BLaER1 treated with 17β-estradiol and CSF1 and Interleukin-3, amounts not matched to agents 10 nM and 100 nM (cell line): ENCODE measurements around the gene KIF1B.

ENCODE experiments used
- H3K27ac ChIP-seq, 11 experiments: shearing (Covaris generic); formaldehyde crosslinking; 2 replicates each; pipeline ENCODE4 v1.8.1; 2022
- H3K27me3 ChIP-seq, 11 experiments: shearing (Covaris generic); formaldehyde crosslinking; 2 replicates each; pipeline ENCODE4 v1.8.1; 2022
- H3K36me3 ChIP-seq, 11 experiments: shearing (Covaris generic); formaldehyde crosslinking; 2 replicates each; pipeline ENCODE4 v1.8.1; 2022
- H3K4me1 ChIP-seq, 10 experiments: shearing (Covaris generic); formaldehyde crosslinking; 2 replicates each; pipeline ENCODE4 v1.8.1; 2022
- H3K4me2 ChIP-seq, 11 experiments: shearing (Covaris generic); formaldehyde crosslinking; 2 replicates each; pipeline ENCODE4 v1.8.1; 2022
- H3K4me3 ChIP-seq, 10 experiments: shearing (Covaris generic); formaldehyde crosslinking; 2 replicates each; pipeline ENCODE4 v1.8.1; 2022
- H3K9ac ChIP-seq, 11 experiments: shearing (Covaris generic); formaldehyde crosslinking; 2 replicates each; pipeline ENCODE4 v1.8.1; 2022
- H3K9me3 ChIP-seq, 11 experiments: shearing (Covaris generic); formaldehyde crosslinking; replicated peaks in 1 of 11; 2 replicates each; pipeline ENCODE4 v1.8.1; 2022
- H4K20me1 ChIP-seq, 11 experiments: shearing (Covaris generic); formaldehyde crosslinking; 2 replicates each; pipeline ENCODE4 v1.8.1; 2022
- Cebpa-rat ChIP-seq, 11 experiments: shearing (Covaris generic); IDR thresholded peaks; 2 replicates each; pipeline ENCODE4 v1.8.1; 2022

Gene KIF1B, protein sequence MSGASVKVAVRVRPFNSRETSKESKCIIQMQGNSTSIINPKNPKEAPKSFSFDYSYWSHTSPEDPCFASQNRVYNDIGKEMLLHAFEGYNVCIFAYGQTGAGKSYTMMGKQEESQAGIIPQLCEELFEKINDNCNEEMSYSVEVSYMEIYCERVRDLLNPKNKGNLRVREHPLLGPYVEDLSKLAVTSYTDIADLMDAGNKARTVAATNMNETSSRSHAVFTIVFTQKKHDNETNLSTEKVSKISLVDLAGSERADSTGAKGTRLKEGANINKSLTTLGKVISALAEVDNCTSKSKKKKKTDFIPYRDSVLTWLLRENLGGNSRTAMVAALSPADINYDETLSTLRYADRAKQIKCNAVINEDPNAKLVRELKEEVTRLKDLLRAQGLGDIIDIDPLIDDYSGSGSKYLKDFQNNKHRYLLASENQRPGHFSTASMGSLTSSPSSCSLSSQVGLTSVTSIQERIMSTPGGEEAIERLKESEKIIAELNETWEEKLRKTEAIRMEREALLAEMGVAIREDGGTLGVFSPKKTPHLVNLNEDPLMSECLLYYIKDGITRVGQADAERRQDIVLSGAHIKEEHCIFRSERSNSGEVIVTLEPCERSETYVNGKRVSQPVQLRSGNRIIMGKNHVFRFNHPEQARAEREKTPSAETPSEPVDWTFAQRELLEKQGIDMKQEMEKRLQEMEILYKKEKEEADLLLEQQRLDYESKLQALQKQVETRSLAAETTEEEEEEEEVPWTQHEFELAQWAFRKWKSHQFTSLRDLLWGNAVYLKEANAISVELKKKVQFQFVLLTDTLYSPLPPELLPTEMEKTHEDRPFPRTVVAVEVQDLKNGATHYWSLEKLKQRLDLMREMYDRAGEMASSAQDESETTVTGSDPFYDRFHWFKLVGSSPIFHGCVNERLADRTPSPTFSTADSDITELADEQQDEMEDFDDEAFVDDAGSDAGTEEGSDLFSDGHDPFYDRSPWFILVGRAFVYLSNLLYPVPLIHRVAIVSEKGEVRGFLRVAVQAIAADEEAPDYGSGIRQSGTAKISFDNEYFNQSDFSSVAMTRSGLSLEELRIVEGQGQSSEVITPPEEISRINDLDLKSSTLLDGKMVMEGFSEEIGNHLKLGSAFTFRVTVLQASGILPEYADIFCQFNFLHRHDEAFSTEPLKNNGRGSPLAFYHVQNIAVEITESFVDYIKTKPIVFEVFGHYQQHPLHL (N-terminal part only)

DNA sequence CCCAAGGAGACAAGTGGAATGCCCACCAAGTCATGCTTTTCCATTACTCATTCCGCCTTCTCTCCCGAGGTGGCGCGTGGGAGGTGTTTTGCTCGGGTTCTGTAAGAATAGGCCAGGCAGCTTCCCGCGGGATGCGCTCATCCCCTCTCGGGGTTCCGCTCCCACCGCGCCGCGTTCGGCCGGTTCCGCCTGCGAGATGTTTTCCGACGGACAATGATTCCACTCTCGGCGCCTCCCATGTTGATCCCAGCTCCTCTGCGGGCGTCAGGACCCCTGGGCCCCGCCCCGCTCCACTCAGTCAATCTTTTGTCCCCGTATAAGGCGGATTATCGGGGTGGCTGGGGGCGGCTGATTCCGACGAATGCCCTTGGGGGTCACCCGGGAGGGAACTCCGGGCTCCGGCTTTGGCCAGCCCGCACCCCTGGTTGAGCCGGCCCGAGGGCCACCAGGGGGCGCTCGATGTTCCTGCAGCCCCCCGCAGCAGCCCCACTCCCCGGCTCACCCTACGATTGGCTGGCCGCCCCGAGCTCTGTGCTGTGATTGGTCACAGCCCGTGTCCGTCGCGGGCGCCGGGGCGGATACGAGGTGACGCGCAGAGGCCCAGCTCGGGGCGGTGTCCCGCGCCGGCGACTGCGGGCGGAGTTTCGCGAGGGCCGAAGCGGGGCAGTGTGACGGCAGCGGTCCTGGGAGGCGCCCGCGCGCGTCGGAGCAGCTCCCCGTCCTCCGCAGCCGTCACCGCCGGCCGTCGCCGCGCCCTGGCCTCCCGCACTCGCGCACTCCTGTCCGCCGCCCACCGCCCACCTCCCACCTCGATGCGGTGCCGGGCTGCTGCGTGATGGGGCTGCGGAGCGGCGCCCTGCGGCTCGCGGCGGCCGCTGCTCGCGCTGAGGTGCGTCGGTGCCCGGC is at the start of gene KIF1B:
TSS of gene KIF1B (plus strand) at position 666 of the 906 bp plus-strand sequence. CDS start 21,759 bp downstream, outside the sequence.
- H3K9me3 ChIP-seq = no peaks in the 10 kb centered on the region
- peak within 1 kb of the TSS; percentile 89 to 99 (median 92) for H3K9ac ChIP-seq
- peak within 1 kb of the TSS; percentile 81 to 96 (median 86) for H3K27ac ChIP-seq
- no peaks in the 10 kb centered on the region for H3K36me3 ChIP-seq
- peaks cover 15 to 39% (median 30%) of the 10 kb centered on the region in 10 experiments for H3K4me1 ChIP-seq
- H3K4me2 ChIP-seq = peak within 1 kb of the TSS; percentile 76 to 100 (median 94)
- peak within 1 kb of the TSS; percentile 91 to 99 (median 98) for H3K4me3 ChIP-seq
- peaks cover 7 to 35% (median 29%) of the 10 kb centered on the region in 11 experiments; a peak in 18 of 22 replicates for H4K20me1 ChIP-seq
- no peaks in the 10 kb centered on the region for H3K27me3 ChIP-seq
- TF ChIP-seq Cebpa-rat (IDR thresholded peaks at IDR 0.05) = no peak

DNA sequence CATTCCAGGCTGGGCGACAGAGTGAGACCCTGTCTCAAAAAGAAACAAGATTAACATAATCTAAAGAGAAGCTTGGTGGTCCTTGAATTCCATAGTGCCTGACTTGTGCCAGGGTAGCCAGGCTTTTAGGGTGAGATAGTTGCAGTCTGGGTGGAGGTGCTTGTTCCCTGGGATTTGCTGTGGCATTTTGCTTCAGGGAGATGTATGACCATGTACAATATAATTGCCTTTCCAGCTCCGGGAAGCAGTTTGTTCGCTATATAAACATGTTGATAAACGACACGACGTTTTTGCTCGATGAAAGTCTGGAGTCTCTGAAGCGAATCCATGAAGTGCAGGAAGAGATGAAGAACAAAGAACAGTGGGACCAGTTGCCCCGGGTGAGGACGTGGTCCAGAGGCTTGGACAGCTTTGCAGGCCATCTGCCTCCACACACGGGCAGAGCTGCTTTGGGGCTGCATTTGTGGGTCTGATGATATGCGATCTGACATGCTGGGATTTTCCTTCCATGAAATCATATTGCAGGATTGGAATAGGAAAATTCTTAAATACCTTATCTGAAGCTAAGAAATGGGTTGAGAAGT is 49.4 kb upstream of the KIF1B start:
- no peak overlapping the region for H3K27ac ChIP-seq
- H3K4me2 ChIP-seq = no peak overlapping the region
- H4K20me1 ChIP-seq = no peaks in the 10 kb centered on the region
- peaks cover 0 to 8% (median 0%) of the 10 kb centered on the region in 10 experiments; a peak in 1 of 20 replicates for H3K4me1 ChIP-seq
- H3K9ac ChIP-seq = no peak overlapping the region
- TF ChIP-seq Cebpa-rat (IDR thresholded peaks at IDR 0.05) = no peak
- H3K36me3 ChIP-seq = peaks cover 36 to 99% (median 78%) of the 10 kb centered on the region in 11 experiments
- H3K27me3 ChIP-seq = no peaks in the 10 kb centered on the region
- H3K4me3 ChIP-seq = no peak overlapping the region
- no peaks in the 10 kb centered on the region for H3K9me3 ChIP-seq

GRCh38 chr1:10161541-10162290 is 48.7 kb upstream of the KIF1B start:
- Histone ChIP-seq H4K20me1 (no peaks in the 10 kb centered on the region), H3K9me3 (no peaks in the 10 kb centered on the region), H3K27me3 (no peaks in the 10 kb centered on the region), H3K27ac (no peak overlapping the region), H3K4me2 (no peak overlapping the region), H3K9ac (no peak overlapping the region), H3K4me1 (peaks cover 0 to 8% (median 0%) of the 10 kb centered on the region in 10 experiments; a peak in 1 of 20 replicates), H3K36me3 (peaks cover 44 to 99% (median 80%) of the 10 kb centered on the region in 11 experiments), H3K4me3 (no peak overlapping the region)
- TF ChIP-seq Cebpa-rat (IDR thresholded peaks at IDR 0.05) = no peak

GRCh38 chr1:10168912-10169514 is 41.4 kb upstream of the KIF1B start:
- no peak overlapping the region for H3K27ac ChIP-seq
- no peaks in the 10 kb centered on the region for H3K27me3 ChIP-seq
- no peak overlapping the region for H3K4me2 ChIP-seq
- 0 out of 22 replicates have a peak, but pooled peaks cover 0 to 6% (median 0%) of the 10 kb centered on the region in 11 experiments for H3K9me3 ChIP-seq
- TF ChIP-seq Cebpa-rat (IDR thresholded peaks at IDR 0.05) = no peak
- H3K4me3 ChIP-seq = no peak overlapping the region
- no peak overlapping the region for H3K9ac ChIP-seq
- peaks cover 80 to 100% (median 94%) of the 10 kb centered on the region in 11 experiments for H3K36me3 ChIP-seq
- H4K20me1 ChIP-seq = no peaks in the 10 kb centered on the region
- no peaks in the 10 kb centered on the region for H3K4me1 ChIP-seq

DNA sequence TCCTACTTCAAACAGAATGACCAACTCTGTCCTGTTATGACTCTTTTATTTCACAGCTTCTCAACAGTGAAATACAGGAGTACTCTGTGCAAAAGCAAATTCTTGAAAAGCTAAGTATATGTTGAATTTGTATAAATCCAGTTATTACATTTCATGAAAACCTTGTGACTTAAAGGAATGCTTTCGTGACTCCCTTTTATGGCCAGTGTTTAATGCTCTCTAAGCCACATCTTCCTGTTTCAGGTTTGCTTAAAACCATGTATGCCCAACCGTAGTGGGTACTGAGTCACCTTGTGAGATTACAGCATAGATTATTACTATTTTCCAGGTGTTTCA is 40.2 kb upstream of the KIF1B start:
- TF ChIP-seq Cebpa-rat (IDR thresholded peaks at IDR 0.05) = no peak
- Histone ChIP-seq H3K4me1 (no peaks in the 10 kb centered on the region), H3K9ac (no peak overlapping the region), H3K27ac (no peak overlapping the region), H3K9me3 (peaks cover 0 to 13% (median 6%) of the 10 kb centered on the region in 11 experiments; a peak in 11 of 22 replicates), H4K20me1 (no peaks in the 10 kb centered on the region), H3K36me3 (peaks cover 80 to 100% (median 92%) of the 10 kb centered on the region in 11 experiments), H3K4me3 (no peak overlapping the region), H3K27me3 (no peaks in the 10 kb centered on the region), H3K4me2 (no peak overlapping the region)

DNA sequence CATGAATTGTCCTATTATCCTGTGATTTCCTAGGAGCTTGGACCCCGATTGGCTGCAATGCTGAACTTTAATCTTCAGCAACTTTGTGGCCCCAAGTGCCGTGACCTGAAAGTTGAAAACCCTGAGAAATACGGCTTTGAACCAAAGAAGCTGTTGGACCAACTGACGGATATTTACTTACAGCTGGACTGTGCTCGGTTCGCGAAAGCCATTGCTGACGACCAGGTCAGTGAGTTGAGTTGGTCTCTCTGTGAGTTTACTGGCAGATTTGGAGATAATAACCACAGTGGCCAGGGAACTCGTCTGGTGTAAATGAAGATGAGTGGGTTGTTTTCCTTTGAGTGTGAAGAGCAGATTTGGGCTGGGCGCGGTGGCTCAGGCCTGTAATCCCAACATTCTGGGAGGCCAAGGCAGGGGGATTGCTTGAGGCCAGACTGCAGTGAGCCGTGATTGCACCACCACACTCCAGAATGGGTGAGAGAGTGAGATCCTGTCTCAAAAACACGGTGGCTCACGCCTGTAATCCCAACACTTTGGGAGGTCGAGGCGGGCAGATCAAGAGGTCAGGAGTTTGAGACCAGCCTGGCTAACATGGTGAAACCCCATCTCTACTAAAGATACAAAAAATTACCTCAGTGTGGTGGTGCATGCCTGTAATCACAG is 39.1 kb upstream of the KIF1B start:
- Histone ChIP-seq H3K36me3 (peaks cover 77 to 99% (median 90%) of the 10 kb centered on the region in 11 experiments), H3K4me2 (no peak overlapping the region), H3K9me3 (peaks cover 0 to 21% (median 12%) of the 10 kb centered on the region in 11 experiments; a peak in 15 of 22 replicates), H3K27me3 (no peaks in the 10 kb centered on the region), H4K20me1 (no peaks in the 10 kb centered on the region), H3K9ac (no peak overlapping the region), H3K4me3 (no peak overlapping the region), H3K4me1 (no peaks in the 10 kb centered on the region), H3K27ac (no peak overlapping the region)
- no peak for TF ChIP-seq Cebpa-rat (IDR thresholded peaks at IDR 0.05)
